NCI-H2029 treated with DMSO at 0.1 percent for 48 hours (cell line): ENCODE data around the gene ZNF212.
A peak's percentile ranks its signal among the peaks of the same experiment; 100 is the strongest.
"Not testable (repeated sequence)": the region's sequence is repeated elsewhere in the genome, so short reads cannot be mapped to it uniquely, and the experiment has no call there.

Experiments
- DNase-seq: peaks from one replicate; lab custom pipeline; 2025; lab: John Stamatoyannopoulos, UW

Gene ZNF212

GRCh38 chr7:149253665-149254064 lies 14.2 kb downstream of the ZNF212 start:
- no peak for DNase-seq

GRCh38 chr7:149254181-149254858 lies 14.9 kb downstream of the ZNF212 start:
- no peak for DNase-seq

- DNase-seq, result no peak
These were observed 15.7 kb downstream of the ZNF212 start for GRCh38 chr7:149255174-149255573.

- no peak for DNase-seq
These were observed 17.1 kb downstream of the ZNF212 start for GRCh38 chr7:149256568-149256967.

- no peak for DNase-seq
These were observed 17.7 kb downstream of the ZNF212 start for GRCh38 chr7:149257146-149257545.

- DNase-seq, result no peak
These were observed 21.9 kb downstream of the ZNF212 start for GRCh38 chr7:149261316-149261828.

- peak; percentile 56 for DNase-seq
These were observed 22.6 kb downstream of the ZNF212 start, which contains the start of gene ZNF783 for GRCh38 chr7:149261829-149262617. Gene ZNF783, plus strand, starts transcription at chr7:149262196. Its CDS starts 138 bp downstream, at chr7:149262334.

- DNase-seq, result no peak
These were observed 27.0 kb downstream of the ZNF212 start for GRCh38 chr7:149266451-149266850.

- DNase-seq, result no peak
These were observed 28.3 kb downstream of the ZNF212 start for GRCh38 chr7:149267733-149268132.

- not testable (repeated sequence) for DNase-seq
These were observed 35.0 kb downstream of the ZNF212 start for GRCh38 chr7:149274424-149274823.

- no peak for DNase-seq
These were observed 38.4 kb downstream of the ZNF212 start for GRCh38 chr7:149277871-149278270.

- DNase-seq, result no peak
These were observed 38.9 kb downstream of the ZNF212 start for GRCh38 chr7:149278396-149278795.

- DNase-seq, result no peak
These were observed 39.8 kb downstream of the ZNF212 start for GRCh38 chr7:149279111-149279743.

- no peak for DNase-seq
These were observed 40.7 kb downstream of the ZNF212 start for GRCh38 chr7:149280151-149280550.

- DNase-seq, result no peak
These were observed 41.4 kb downstream of the ZNF212 start for GRCh38 chr7:149280661-149281507.

GRCh38 chr7:149281508-149282330 lies 42.3 kb downstream of the ZNF212 start:
- DNase-seq, result no peak

- no peak for DNase-seq
These were observed 42.8 kb downstream of the ZNF212 start for GRCh38 chr7:149282331-149282655.

GRCh38 chr7:149283321-149283720 lies 43.9 kb downstream of the ZNF212 start:
- DNase-seq, result no peak

- DNase-seq, result no peak
These were observed 44.9 kb downstream of the ZNF212 start for GRCh38 chr7:149284343-149284742.

GRCh38 chr7:149284850-149285585 lies 45.6 kb downstream of the ZNF212 start:
- DNase-seq, result peak; percentile 81
